HG03469 (cell line): Measurements from ENCODE around the gene LEFTY1.
"Not testable (repeated sequence)": the region's sequence is repeated elsewhere in the genome, so short reads cannot be mapped to it uniquely, and the experiment has no call there.

Experiments
- ATAC-seq: cut with Tn5 transposase; IDR thresholded peaks from one replicate; pipeline ENCODE4 v1.9.1; 2021; ENCODE audit warnings: mild to moderate bottlenecking, moderate library complexity, moderate number of reproducible peaks; ENCODE audit not compliant: unreplicated experiment

Gene LEFTY1

DNA sequence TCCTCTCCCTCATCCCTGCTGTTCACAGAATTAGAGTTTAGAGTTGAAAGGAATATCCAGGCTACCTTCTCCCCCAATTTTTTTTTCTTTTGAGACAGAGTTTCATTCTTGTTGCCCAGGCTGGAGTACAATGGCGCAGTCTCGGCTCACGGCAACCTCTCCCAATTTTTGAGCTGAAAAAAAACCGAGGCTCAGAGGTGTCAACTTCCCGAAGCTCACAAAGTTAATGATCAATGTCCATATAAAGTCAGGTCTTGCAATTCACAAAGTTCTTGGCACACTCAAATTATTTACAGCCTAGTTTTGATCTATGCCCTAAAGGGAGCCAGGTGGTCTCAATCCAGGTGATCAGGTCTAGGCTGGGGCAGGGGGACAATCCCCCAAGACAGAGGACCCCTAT lies 797 bp upstream of the LEFTY1 start:
- no peak for ATAC-seq

DNA sequence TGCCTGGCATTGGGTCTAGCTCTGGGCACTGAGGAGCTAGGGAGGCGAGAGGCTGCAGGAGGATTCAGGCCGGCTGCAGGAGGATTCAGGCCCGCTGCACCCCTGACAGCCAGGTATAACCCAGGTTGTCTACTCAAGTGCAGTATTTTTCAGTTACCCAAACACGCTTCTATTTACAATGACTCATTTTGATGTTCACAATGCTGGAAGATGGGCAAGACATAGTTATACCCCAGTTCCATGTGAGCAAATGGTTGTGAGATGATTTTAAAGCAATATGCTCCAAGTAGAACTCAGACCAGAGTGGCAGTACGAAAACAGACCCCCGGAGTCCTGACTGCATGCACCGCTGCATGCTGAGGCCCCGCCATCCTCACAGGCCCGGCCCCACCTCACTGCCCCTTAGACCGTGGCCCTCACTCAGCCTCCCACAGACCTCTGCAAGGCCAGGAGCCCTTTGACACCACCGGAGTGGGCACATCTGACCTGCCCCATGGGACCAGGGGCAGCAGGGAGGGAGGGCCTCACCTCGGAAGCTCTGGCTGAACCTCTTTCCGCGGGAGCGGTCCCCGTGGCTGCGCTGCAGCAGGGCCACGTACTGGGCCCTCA lies 553 bp downstream of the LEFTY1 start:
- ATAC-seq = no peak

DNA sequence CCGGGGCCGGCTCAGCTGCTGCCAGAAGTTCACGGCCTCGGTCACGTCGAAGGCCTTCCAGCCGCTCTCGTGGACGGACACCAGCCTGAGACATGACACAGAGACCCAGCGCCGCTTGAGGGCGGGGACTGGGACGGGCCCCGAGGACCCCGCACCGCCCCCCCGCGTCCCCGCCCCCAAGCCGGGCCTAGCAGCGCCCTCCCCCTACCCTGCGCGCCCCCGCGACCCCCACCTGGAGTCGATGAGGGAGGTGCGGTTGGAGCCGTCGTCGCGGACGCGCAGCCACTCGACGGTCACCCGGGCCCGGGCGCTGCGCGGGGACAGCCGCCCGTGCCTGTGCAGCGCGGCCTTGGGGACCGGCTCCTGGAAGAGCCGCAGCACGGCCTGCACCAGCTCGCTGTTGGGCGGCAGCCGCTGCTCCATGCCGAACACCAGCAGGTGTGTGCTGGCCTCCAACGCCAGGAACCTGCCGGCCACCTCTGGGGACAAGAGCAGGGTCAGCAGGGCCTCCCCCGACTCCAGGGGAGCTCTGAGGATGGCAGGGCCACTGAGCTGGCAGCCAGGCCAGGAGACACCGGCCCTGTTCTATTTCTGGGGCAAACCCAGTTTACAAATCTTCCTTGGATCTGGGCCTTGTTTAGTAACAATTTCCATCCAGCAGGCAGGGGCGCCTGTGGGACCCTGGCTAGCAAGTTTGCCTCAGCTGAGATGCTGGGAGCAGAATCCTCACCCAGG lies 1.2 kb downstream of the LEFTY1 start:
- ATAC-seq = not testable (repeated sequence)

DNA sequence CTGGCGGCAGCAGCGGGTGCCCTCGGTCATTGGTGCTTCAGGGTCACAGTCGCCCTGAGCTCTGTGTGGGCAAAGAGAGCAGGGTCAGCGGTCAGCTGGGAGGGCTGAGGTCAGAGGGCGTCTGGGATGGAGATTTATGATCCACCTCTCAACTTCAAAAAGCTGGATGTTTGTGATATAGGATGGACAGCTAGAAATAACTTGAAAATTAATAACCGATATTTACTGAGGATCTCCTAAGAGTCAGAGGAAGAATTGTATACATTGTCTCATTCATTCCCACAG lies 2.0 kb downstream of the LEFTY1 start:
- ATAC-seq = no peak

GRCh38 chr1:225886159-225887029 lies 2.6 kb downstream of the LEFTY1 start:
- ATAC-seq = no peak

GRCh38 chr1:225885336-225885735 lies 3.6 kb downstream of the LEFTY1 start:
- ATAC-seq = no peak

DNA sequence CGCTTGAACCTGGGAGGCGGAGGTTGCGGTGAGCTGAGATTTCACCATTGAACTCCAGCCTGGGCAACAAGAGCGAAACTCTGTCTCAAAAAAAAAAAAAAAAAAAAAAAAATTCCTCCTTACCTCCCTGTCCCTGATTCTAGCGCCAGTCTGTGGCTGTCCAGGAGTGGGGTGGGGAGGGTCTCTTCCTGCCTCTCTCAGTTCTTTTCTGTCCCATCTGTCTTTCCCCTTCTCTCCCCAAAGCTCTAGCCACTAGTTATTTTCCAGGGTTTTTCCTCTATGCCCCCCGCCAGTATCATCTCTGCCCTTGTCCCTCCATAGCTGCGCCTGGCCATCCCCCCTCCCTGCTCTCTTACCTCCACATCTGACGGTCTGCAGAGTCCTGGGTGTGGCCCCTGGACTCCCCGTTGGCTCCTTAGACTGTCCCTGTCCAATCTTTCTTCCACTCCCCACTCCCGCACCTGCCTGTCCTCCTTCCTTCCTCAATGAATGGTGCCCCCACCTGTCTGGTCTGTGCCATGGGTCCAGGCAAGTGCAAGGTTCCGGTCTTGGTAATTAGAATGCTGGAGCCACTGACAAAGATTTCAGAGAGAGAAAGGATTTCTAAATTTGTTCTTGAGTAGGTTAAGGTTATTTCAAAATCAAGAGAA lies 5.2 kb downstream of the LEFTY1 start:
- ATAC-seq = no peak

DNA sequence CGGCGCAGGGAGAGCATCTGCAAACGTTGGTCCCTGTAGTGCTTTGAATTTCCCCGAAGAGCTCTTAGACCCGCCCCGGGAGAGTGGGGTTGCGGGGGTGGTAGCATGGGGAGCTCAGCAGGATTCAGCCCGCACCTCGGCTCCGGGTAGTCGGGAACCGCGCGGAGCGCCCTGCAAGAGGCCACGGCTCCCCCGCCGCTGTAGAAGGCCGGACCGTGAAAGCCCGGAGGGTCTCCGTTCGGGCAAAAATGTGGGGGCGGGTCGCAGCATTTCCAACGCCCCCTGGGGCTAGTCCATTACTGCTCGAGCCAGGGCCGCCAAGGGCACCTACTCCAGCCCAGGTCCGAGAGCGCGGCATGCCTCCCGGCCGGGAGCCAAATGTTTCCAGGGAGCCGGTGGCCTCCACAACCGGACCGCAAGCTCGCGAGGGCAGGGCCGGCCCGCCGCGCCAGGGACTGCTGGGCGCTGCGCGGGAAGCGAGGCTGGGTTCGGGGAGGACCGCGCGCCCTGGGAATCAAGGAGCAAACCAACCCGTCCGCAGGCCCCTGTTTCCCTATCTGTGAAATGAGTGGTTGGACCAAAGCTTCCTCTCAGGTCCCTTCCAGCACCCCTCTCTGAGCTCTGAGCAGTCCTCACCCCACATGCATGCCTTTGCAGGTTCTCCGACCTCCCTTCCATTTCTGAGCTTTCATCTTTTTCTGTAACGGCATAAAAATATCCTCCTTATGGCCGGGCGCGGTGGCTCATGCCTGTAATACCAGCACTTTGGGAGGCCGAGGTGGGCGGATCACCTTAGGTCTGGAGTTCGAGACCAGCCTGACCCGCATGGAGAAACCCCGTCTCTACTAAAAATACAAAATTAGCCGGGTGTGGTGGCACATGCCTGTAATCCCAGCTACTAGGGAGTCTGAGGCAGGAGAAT lies 6.0 kb downstream of the LEFTY1 start:
- ATAC-seq = peak; percentile 10

DNA sequence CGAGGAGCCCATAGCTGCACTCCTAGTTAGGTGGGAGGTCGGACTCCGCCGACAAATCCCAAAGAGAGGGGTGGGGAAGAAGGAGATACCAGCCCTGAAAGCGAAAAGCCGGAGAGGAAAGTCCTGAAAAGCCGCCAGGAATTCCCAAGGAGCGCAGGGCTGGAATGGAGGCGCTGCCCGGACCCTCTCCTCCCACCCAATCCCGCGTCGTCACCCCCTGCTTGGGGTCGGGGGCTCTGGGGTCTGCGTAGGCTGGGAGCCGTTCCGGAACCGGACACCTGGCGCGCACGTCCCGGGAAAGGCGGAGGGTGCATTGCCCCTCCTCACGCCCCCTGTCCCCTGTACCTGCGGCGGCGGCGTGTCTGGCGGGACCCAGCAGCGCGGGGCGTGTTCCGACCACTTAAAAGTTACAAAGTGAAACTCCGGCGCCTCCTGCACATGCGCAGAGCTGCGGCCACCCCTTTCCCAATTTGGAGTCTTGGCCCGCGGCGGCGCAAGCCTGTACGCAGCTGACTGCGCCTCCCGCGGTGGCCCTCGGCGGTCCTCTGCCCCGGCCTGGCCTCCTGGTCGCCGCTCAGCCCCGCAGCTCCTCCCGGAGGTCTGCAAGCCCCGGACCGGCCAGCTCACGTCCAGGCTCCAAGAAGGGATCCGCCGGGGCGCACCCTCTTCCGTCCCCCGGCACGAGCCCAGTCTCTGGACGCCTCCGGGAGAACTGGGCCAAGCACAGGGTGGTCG lies 6.8 kb downstream of the LEFTY1 start, which contains the start of gene TMEM63A:
TSS of gene TMEM63A (minus strand) at position 422 of the 735 bp plus-strand sequence. CDS start 4,800 bp downstream, outside the sequence.
- peak; percentile 67 for ATAC-seq

- no peak for ATAC-seq
Measured at GRCh38 chr1:225881081-225881958, 7.6 kb downstream of the LEFTY1 start.

DNA sequence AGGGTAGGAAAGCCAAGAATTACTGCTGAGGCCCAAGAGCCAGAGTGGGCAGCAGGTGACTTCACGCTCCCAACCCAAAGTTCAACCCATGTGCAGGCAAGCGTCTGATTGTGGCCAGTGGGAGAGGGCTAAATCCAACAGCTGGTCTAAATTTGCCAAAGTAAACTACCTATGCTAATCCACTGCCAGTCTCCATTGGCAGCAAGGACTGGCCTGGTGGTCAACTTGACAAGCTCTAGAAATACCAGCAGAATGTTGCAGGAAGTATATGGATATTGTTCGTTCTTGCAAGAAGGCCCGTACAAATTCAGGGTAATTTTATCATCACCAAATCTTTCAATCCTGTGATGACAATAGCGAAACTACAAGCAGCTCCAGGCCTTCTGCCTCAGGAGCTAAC lies 8.3 kb downstream of the LEFTY1 start:
- no peak for ATAC-seq

GRCh38 chr1:225880222-225880588 lies 8.7 kb downstream of the LEFTY1 start:
- ATAC-seq = no peak

DNA sequence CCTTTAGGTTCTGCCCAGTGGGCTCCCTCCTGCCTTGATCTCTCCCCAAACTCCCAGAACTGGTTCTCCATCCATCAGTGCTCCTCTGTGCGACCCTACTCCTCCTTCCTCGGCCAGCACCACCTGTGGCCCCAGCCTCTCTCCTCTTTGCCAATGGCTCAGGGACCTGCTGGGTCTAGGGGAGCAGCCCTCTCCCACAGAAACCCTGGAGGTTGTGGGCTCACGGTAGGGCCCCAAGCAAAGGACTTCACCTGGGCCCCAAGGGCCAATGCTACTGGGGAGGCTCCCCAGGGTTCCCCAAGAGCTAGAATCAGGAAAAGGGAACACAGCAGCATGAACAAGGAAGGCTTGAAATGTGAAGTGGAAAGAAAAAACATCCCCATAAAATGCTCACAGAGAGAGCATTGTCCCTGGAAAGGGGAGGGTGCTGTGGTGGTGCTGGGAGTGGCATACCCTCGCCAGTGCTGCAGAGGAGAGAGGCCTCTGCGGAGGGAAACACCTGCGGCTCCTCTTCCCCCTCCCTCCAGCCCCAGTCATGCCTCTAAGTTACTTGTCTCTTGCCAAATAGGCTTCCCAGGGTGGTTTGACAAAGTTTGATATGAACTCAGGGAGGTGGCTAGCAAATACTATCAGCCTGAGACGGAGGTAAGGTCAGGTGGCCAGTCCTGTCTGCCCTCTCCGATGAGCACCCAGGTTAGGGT lies 9.3 kb downstream of the LEFTY1 start:
- no peak for ATAC-seq

GRCh38 chr1:225878282-225878681 lies 10.7 kb downstream of the LEFTY1 start:
- ATAC-seq = no peak

- ATAC-seq = no peak
Measured at GRCh38 chr1:225877580-225877979, 11.4 kb downstream of the LEFTY1 start.

DNA sequence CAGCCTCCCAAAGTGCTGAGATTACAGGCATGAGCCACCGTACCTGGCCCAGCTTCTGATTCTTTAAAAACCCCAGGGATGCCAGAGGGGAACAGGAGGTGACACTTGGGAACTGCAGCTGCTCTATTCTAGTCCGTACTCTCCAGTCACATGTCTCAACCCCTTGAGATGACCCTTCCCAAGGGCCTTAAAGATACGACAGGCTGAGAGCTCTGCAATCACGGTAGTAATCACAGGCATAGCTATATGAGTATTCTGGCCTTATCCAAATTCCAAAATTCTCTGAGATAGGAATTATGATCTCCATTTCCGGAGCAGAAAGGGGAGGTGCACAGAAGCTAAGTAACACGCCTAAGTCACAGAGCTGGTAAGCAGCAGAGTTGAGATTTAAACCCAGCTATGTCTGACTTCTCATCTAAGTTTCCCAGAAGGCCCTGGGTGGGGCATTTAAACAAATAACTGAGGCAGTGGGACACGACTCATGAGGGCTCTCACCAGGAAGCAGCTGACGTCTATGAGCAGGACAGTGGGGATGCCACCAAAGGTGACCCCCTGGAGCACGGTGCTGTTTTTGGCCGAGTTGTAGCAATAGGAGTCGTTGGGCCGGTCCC lies 11.9 kb downstream of the LEFTY1 start:
- no peak for ATAC-seq

DNA sequence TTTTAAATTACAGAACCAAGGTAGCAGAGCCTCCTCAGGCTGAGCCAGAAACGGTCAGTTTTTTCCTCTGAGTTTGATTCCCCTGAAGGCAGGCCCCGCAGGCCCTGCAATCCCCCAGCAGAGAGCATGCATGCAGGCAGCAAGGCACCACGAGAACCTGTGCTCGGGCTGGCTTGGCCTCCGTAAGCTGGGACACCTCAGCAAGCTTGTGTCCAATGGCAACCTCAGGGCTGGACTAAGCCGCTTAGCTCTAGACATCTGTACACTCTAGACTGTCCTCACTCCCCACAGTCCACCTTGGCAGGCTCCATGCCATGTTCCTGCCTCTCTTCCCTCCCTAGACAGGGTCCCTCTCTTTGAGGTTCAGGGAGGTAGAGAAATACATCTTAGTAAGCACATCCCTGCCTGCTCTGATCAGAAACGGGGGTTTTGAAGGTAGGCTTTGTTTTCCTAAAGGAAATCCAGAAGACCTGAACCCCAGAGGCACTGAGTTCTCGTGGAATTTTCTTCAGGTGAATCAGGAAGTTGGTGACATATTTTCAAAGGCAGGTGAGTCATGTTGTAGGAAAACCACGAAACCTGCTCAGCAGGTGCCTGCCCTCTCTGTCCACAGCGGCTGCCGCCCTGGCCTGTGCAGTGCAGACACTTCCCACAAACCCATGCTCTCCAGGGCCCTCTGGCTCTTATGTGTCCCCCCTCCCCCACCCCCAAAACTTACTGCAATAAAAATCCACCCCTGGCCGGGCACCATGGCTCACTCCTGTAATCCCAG lies 13.7 kb downstream of the LEFTY1 start:
- no peak for ATAC-seq
